ENCODE results near the gene ZNF232.

Gene ZNF232

GRCh38 chr17:5069724-5070123, 42.0 kb downstream of the ZNF232 start:
- DNase-seq (ENCODE audit: low read depth, low spot score): no peak
- H3K4me3 ChIP-seq: no peak overlapping the region
- no peak overlapping the region for H3K9ac ChIP-seq (ENCODE audit: insufficient read length)
- no peaks in the 10 kb centered on the region for H3K9me3 ChIP-seq (ENCODE audit: low read depth, low read length)
- H3K36me3 ChIP-seq (ENCODE audit: insufficient read depth, low read length): no peaks in the 10 kb centered on the region
- no peak overlapping the region for H3K27ac ChIP-seq
- TF ChIP-seq EZH2 (IDR thresholded peaks at IDR 0.05) (no peak), FOXP2 (optimal IDR thresholded peaks at IDR 0.05; ENCODE audit: control extremely low read depth, extremely low read length, insufficient read depth) (no peak), POLR2AphosphoS5 (IDR thresholded peaks at IDR 0.05; ENCODE audit: borderline replicate concordance, low read depth, low read length) (no peak)

DNA sequence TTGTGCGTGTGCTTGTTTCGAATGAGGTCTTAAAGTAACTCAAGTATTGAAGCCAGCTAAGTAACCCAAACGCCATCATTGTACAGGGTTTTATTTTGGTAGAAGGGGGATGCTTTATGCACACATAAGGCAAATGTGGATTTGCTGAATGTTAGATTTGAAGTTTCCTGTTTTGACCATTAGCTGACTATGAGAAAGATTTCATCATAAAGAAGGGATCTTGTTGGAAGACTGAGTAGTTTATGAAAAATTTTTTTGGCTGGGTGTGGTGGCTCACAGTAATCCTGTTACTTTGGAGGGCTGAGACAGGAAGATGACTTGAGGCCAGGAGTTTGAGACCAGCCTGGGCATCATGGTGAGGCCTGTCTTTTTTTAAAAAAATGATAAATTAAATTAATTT, 43.4 kb downstream of the ZNF232 start:
- Histone ChIP-seq H3K9me3 (ENCODE audit: low read depth, low read length) (no peaks in the 10 kb centered on the region), H3K36me3 (ENCODE audit: insufficient read depth, low read length) (no peaks in the 10 kb centered on the region), H3K4me3 (no peak overlapping the region), H3K9ac (ENCODE audit: insufficient read length) (no peak overlapping the region), H3K27ac (no peak overlapping the region)
- no peak for DNase-seq (ENCODE audit: low read depth, low spot score)
- no peak for TF ChIP-seq FOXP2 (optimal IDR thresholded peaks at IDR 0.05; ENCODE audit: control extremely low read depth, extremely low read length, insufficient read depth)
- TF ChIP-seq EZH2 (IDR thresholded peaks at IDR 0.05): no peak
- no peak for TF ChIP-seq POLR2AphosphoS5 (IDR thresholded peaks at IDR 0.05; ENCODE audit: borderline replicate concordance, low read depth, low read length)

- H3K36me3 ChIP-seq (ENCODE audit: insufficient read depth, low read length): no peaks in the 10 kb centered on the region
- H3K9me3 ChIP-seq (ENCODE audit: low read depth, low read length): no peaks in the 10 kb centered on the region
- TF ChIP-seq EZH2 (IDR thresholded peaks at IDR 0.05) (no peak), FOXP2 (optimal IDR thresholded peaks at IDR 0.05; ENCODE audit: control extremely low read depth, extremely low read length, insufficient read depth) (no peak), POLR2AphosphoS5 (IDR thresholded peaks at IDR 0.05; ENCODE audit: borderline replicate concordance, low read depth, low read length) (no peak)
- H3K27ac ChIP-seq: no peak overlapping the region
- H3K9ac ChIP-seq (ENCODE audit: insufficient read length): no peak overlapping the region
- no peak for DNase-seq (ENCODE audit: low read depth, low spot score)
- no peak overlapping the region for H3K4me3 ChIP-seq
Measured at GRCh38 chr17:5065227-5065744, 46.4 kb downstream of the ZNF232 start.
